HEK293T (cell line): ENCODE results near the gene ESRRG.
"Not testable (repeated sequence)": the region's sequence is repeated elsewhere in the genome, so short reads cannot be mapped to it uniquely, and the experiment has no call there.

Source experiments
- CTCF ChIA-PET: fragments of 350-600 bp; formaldehyde crosslinking; extraction: SDS; loops from one replicate; lab custom pipeline; 2021; ENCODE audit warnings: antibody characterized with exemption, inconsistent platforms; lab: Yijun Ruan, JAX
- POLR2A ChIA-PET: fragments of 350-600 bp; formaldehyde crosslinking; extraction: SDS; loops from one replicate; lab custom pipeline; 2020; ENCODE audit warnings: antibody characterized with exemption, inconsistent platforms; lab: Yijun Ruan, JAX
- DNase-seq: peaks from one replicate; pipeline ENCODE4 v3.0.0; 2012; ENCODE audit warnings: mixed read lengths; ENCODE audit errors: extremely low spot score
- ARNT ChIP-seq: fragments of 450-650 bp; IDR thresholded peaks from 2 replicates; pipeline ENCODE4 v1.6.1; 2017; ENCODE audit warnings: mild to moderate bottlenecking
- BHLHE40 ChIP-seq: fragments of 450-650 bp; IDR thresholded peaks from 2 replicates; pipeline ENCODE4 v1.6.1; 2016; ENCODE audit warnings: mild to moderate bottlenecking, moderate library complexity, borderline replicate concordance
- CTBP1 ChIP-seq: fragments of 450-650 bp; IDR thresholded peaks from 2 replicates; pipeline ENCODE4 v1.6.1; 2016; ENCODE audit warnings: borderline replicate concordance
- ELF4 ChIP-seq: fragments of 450-650 bp; IDR thresholded peaks from 2 replicates; pipeline ENCODE4 v1.6.1; 2017; ENCODE audit warnings: antibody characterized with exemption
- FOXA1 ChIP-seq: fragments of 450-650 bp; IDR thresholded peaks from 2 replicates; pipeline ENCODE4 v1.6.1; 2016; ENCODE audit warnings: mild to moderate bottlenecking
- FOXK2 ChIP-seq: fragments of 450-650 bp; IDR thresholded peaks from 2 replicates; pipeline ENCODE4 v1.6.1; 2016; ENCODE audit warnings: mild to moderate bottlenecking
- FOXM1 ChIP-seq: fragments of 450-650 bp; IDR thresholded peaks from 2 replicates; pipeline ENCODE4 v1.6.1; 2017; ENCODE audit warnings: mild to moderate bottlenecking, borderline replicate concordance
- HDGF ChIP-seq: fragments of 450-650 bp; IDR thresholded peaks from 2 replicates; pipeline ENCODE4 v1.6.1; 2017; ENCODE audit warnings: antibody characterized with exemption, borderline replicate concordance
- L3MBTL2 ChIP-seq: fragments of 450-650 bp; conservative IDR thresholded peaks from 2 replicates; pipeline ENCODE4 v1.6.1; 2016; ENCODE audit warnings: mild to moderate bottlenecking
- LEF1 ChIP-seq: fragments of 450-650 bp; IDR thresholded peaks from 2 replicates; pipeline ENCODE4 v1.6.1; 2017; ENCODE audit warnings: mild to moderate bottlenecking, borderline replicate concordance
- NFRKB ChIP-seq: fragments of 450-650 bp; IDR thresholded peaks from 2 replicates; pipeline ENCODE4 v1.6.1; 2016; ENCODE audit warnings: mild to moderate bottlenecking, moderate library complexity
- SP1 ChIP-seq: fragments of 450-650 bp; IDR thresholded peaks from 2 replicates; pipeline ENCODE4 v1.6.1; 2017
- SUZ12 ChIP-seq: fragments of 450-650 bp; IDR thresholded peaks from 2 replicates; pipeline ENCODE4 v1.6.1; 2016; ENCODE audit warnings: mild to moderate bottlenecking
- TARDBP ChIP-seq: fragments of 450-650 bp; IDR thresholded peaks from 2 replicates; pipeline ENCODE4 v1.6.1; 2016
- ZNF384 ChIP-seq: fragments of 450-650 bp; IDR thresholded peaks from 2 replicates; pipeline ENCODE4 v1.6.1; 2016
- TF ChIP-seq, protein P1 (sequence below): fragments of 450-650 bp; IDR thresholded peaks from 2 replicates; pipeline ENCODE4 v1.6.1; 2016

ESRRG gene

DNA sequence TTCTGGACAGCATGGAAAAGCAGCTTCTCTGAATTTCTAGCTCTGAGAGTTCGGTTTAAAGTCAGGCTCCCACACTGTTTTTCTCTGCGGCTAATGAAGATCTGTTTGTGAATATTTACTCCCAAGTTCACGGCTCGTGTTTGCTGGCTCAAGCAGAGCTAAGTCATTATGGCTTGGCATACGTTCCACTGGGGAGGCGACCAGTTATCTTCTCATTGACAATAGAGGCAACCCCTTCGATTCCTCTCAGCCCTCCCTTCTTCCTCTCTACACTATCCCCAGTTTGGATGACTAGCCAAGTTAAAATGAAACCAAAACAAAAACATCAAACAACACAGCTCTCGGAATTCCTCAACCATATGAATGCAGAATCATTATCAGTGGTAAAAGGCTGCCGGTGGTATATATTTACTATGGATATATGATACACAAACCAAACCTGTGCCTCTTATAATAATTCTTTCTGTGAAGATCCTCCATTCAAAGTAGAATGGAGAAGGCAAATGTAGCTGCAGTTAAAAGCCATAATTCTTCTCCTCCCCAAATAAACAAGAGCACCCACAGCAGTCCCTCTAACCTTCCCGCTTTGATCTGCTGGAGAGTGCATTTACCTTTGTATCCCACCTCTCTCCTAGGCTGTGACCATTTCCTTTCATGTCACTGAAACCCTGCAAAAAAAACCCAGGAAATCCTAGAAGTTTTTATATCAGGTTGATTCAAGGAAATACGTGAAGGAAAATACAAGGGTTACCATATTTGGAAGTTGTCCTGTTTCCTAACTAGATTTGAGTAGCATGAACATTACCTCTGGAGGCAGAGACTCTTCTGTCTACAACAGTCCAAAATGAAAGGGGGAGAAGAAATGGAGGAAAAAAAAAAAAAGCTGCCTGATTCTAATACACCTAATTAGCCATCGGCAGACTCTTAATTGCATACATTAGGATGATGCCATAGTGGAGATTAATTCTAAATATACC, 191.7 kb downstream of the ESRRG start:
- TF ChIP-seq TARDBP = no peak
- TF ChIP-seq HDGF = no peak
- TF ChIP-seq FOXK2 = no peak
- TF ChIP-seq FOXM1 = no peak
- TF ChIP-seq ZNF384 = no peak
- TF ChIP-seq SP1 = no peak
- ChIA-PET POLR2A (no interaction called here), CTCF (no interaction called here)
- no peak for DNase-seq

GRCh38 chr1:216529851-216530250, 193.4 kb downstream of the ESRRG start:
- POLR2A ChIA-PET, DNase-seq: not testable (repeated sequence)
- CTCF ChIA-PET = interaction anchor here (0.6 kb wide), 2 partner anchors 68 to 307 kb away, joined by 3 to 6 read pairs; no protein-coding TSS in a partner anchor

DNA sequence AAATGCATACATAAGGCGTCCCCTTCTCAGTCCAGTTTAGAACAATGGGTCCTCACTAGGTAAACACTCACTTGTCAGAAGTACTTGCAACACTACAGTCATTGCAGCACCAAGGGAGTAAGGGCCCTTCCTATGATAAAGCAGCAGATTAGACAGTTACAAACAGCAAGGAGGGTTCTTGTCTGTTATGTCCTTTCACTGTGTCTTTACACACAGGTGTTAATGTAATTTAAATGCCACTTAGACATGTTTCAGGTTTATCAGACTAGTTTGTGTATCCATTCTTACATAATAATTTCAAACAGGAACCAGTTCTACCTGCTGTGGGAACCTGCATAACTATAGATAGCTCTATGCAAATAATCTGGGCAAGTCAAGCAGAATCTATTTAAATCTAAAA, 194.4 kb downstream of the ESRRG start:
- POLR2A ChIA-PET = no interaction called here

GRCh38 chr1:216523449-216524190, 199.6 kb downstream of the ESRRG start:
- CTCF ChIA-PET = interaction anchor here (0.5 kb wide), 1 partner anchor 85 kb away, joined by 3 read pairs; no protein-coding TSS in a partner anchor
- TF ChIP-seq L3MBTL2 (no peak), HDGF (no peak), FOXM1 (no peak), BHLHE40 (no peak), ZNF384 (no peak), ELF4 (no peak), LEF1 (no peak), ARNT (no peak), FOXA1 (no peak), TARDBP (no peak), CTBP1 (no peak), FOXK2 (no peak), NFRKB (no peak), SP1 (no peak), SUZ12 (no peak)
- TF ChIP-seq, protein P1, sequence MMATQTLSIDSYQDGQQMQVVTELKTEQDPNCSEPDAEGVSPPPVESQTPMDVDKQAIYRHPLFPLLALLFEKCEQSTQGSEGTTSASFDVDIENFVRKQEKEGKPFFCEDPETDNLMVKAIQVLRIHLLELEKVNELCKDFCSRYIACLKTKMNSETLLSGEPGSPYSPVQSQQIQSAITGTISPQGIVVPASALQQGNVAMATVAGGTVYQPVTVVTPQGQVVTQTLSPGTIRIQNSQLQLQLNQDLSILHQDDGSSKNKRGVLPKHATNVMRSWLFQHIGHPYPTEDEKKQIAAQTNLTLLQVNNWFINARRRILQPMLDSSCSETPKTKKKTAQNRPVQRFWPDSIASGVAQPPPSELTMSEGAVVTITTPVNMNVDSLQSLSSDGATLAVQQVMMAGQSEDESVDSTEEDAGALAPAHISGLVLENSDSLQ = no peak
- DNase-seq = no peak
- POLR2A ChIA-PET = no interaction called here

More for the DNA sequence above, 194.4 kb downstream of the ESRRG start:
- CTCF ChIA-PET = no interaction called here
- TF ChIP-seq SUZ12 = no peak
- no peak for TF ChIP-seq LEF1
- no peak for TF ChIP-seq FOXK2
- TF ChIP-seq FOXA1 = no peak
- no peak for TF ChIP-seq FOXM1
- no peak for TF ChIP-seq ZNF384
- TF ChIP-seq, protein P1 = no peak
- no peak for TF ChIP-seq ARNT
- no peak for TF ChIP-seq L3MBTL2
- no peak for TF ChIP-seq CTBP1
- no peak for DNase-seq

DNA sequence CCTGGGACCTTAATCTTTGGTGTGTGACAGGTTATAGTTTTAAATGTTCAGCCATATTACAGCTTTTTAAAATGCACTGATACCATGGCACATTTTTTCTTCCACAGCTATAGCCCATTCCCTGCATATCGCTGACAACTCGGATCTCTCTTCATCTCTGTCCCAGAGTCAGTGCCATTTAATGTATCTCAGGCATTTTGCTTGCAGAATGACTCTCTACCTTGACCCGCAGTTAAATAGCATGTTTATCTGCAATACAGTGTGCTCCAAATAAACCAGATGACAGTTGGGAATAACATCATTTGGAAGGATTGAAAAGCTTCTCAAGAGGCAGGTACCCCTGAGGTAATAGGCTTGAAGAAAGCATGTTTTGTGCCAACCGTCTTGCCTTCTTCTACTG, 200.2 kb downstream of the ESRRG start:
- ChIA-PET POLR2A (no interaction called here), CTCF (no interaction called here)
- TF ChIP-seq ARNT (no peak), HDGF (no peak), L3MBTL2 (no peak), FOXK2 (no peak), ELF4 (no peak), FOXA1 (no peak), SP1 (no peak), CTBP1 (no peak), TARDBP (no peak), NFRKB (no peak), ZNF384 (no peak), FOXM1 (no peak), BHLHE40 (no peak), LEF1 (no peak)
- TF ChIP-seq, protein P1 = no peak
- no peak for DNase-seq

DNA sequence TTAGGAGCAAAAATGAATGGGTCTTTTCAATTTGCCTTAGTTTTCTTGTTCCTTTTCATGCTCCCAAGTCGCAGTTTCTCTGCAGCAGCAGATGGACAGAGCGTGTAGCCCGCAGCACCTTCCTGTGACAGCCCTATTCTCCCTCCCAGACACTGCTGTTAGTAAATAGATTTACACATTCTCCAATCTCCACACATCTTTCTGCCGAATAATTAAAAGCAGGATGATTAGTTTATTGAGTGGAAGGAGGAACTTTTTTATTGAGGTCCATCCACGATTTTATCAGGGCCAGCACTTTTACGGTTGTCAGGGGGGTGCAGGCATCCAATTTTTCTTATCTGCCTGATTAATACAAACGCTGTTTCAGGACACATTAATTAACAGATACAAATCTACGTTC, 201.8 kb downstream of the ESRRG start:
- TF ChIP-seq TARDBP (no peak), CTBP1 (no peak), ZNF384 (no peak), FOXM1 (no peak), HDGF (no peak), BHLHE40 (no peak), ELF4 (no peak)
- no peak for DNase-seq
- CTCF ChIA-PET = no interaction called here
- POLR2A ChIA-PET = no interaction called here
